ENCODE data around the gene LPAR5. TPM values are rescaled to one million over a fixed set of nuclear protein-coding genes. Genes with fewer than 3 reads are reported as not detected.

Gene LPAR5
- total RNA-seq, 3 donors from 2014 or later: 12.0 to 30.5 (median 22.7) TPM

DNA sequence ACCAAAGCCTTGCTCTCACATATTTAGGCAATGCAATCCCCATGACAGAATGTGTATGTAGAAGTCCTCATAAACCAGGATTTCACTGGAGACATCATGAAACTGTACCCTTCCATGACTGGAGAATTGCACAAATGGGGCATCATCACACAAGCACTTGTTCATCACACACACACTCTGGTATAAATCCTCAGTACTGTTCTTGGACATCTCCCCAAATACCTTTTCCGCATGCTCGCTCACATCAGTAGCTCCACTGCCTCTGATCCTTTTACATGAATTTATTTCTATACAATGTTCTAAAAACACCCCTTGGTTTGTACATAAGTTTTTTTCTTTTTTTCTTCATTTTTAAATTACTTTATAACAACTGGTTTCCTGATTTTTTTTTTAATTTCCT, 30.5 kb upstream of the LPAR5 start:
- intact Hi-C loops (cut with DNase I, micrococcal nuclease): no loop called here

DNA sequence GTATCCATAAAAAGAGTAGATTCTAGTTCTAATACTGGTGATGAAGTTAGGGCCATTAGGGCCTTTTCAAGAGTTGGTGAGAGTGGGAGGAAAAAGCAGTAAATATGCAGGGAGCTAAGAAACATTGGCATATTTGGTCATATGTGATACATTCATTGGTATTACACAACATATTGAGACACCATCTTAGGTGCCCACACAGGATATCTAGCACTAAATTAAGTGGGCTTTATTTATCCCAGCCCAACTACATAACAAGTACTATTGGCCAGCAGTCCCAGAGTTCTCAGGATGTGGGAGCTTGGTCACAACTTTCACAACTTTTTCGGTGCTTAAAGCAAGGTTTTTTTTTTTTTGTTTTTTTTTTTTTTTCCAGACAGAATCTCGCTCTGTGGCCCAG, 29.1 kb upstream of the LPAR5 start:
- intact Hi-C loops (cut with DNase I, micrococcal nuclease): no loop called here

More for the DNA sequence above, 30.5 kb upstream of the LPAR5 start:
- Histone ChIP-seq H3K36me3 (ENCODE audit: low read depth) (peaks cover 8% of the 10 kb centered on the region), H3K9me3 (no peaks in the 10 kb centered on the region), H3K4me3 (no peak overlapping the region), H3K4me1 (ENCODE audit: low read depth) (peaks cover 9% of the 10 kb centered on the region)
- DNase-seq (no peak), ATAC-seq (no peak)
- TF ChIP-seq, protein P1, sequence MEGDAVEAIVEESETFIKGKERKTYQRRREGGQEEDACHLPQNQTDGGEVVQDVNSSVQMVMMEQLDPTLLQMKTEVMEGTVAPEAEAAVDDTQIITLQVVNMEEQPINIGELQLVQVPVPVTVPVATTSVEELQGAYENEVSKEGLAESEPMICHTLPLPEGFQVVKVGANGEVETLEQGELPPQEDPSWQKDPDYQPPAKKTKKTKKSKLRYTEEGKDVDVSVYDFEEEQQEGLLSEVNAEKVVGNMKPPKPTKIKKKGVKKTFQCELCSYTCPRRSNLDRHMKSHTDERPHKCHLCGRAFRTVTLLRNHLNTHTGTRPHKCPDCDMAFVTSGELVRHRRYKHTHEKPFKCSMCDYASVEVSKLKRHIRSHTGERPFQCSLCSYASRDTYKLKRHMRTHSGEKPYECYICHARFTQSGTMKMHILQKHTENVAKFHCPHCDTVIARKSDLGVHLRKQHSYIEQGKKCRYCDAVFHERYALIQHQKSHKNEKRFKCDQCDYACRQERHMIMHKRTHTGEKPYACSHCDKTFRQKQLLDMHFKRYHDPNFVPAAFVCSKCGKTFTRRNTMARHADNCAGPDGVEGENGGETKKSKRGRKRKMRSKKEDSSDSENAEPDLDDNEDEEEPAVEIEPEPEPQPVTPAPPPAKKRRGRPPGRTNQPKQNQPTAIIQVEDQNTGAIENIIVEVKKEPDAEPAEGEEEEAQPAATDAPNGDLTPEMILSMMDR (IDR thresholded peaks at IDR 0.05): no peak

DNA sequence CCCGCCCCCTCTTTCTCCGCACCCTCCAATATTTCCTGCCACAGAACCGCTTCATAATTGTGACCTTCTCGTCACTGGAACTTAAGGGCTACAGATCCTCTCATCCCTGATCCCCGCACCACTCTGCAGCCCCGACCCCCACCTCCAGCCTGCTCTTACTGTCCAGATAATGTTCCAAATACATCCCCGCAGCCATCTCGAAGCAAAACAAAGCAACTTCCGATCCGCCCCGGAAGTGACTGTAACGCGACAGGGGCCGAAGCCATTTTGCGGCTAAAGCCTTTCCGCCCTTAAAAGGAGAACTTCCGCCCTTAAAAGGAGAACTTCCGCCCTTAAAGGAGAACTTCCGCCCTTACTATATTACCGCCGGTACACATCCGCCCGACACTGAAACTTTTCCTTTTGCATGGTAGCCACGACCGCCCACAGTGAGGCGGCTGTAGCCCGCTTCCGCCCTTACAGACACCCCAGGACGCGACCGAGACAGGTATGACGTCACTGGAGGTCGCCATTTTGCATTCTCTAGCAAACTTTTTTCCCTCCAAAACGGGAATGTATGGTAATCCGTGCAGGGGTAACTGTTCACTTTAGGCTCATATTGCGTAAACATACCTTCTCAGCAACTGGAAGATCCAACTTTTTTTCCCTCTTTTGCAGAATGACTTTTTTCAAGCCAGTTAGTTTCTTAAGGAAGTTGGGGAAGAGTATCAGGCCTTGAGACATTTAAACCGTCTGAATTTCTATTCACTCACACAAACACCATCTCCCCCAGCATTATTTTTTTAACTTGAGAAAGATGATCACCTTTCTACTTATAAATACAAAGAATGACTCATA, 27.4 kb upstream of the LPAR5 start, which contains the start of gene ING4:
Gene ING4, minus strand, starts transcription at position 214 of the 837 bp plus-strand sequence. Its CDS starts 18 bp downstream, at position 196.
- peak; percentile 95 to 99 (median 98) for DNase-seq
- TF ChIP-seq, protein P1 (IDR thresholded peaks at IDR 0.05): no peak
- Histone ChIP-seq H3K9me3 (no peaks in the 10 kb centered on the region), H3K4me1 (ENCODE audit: low read depth) (peaks cover 9% of the 10 kb centered on the region), H3K36me3 (ENCODE audit: low read depth) (no peaks in the 10 kb centered on the region), H3K4me3 (peak within 1 kb of the TSS; percentile 44)
- intact Hi-C loops (cut with DNase I, micrococcal nuclease): no loop called here
- ATAC-seq: peak; percentile 99

More for the DNA sequence above, 29.1 kb upstream of the LPAR5 start:
- no peak for DNase-seq
- H3K4me1 ChIP-seq (ENCODE audit: low read depth): peaks cover 9% of the 10 kb centered on the region
- no peaks in the 10 kb centered on the region for H3K36me3 ChIP-seq (ENCODE audit: low read depth)
- no peaks in the 10 kb centered on the region for H3K9me3 ChIP-seq
- no peak for ATAC-seq
- no peak overlapping the region for H3K4me3 ChIP-seq
- TF ChIP-seq, protein P1 (IDR thresholded peaks at IDR 0.05): no peak

DNA sequence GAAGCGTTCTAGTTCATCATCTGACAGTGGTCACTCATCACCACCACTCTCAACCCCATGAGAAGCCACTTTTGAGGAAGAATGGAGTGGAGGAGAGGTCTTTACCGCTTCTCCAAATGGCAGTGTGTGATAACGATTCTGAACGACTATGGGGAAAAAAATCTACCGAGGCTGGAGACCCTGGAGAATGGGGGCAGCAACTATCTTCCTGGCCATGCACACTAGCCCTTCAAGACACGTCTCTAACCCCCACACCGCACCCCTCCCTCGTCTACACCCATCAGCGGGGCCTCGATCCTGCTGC, 26.8 kb upstream of the LPAR5 start:
- no peaks in the 10 kb centered on the region for H3K36me3 ChIP-seq (ENCODE audit: low read depth)
- H3K4me3 ChIP-seq: peak overlapping the region; percentile 44
- TF ChIP-seq, protein P1 (IDR thresholded peaks at IDR 0.05): no peak
- peaks cover 9% of the 10 kb centered on the region for H3K4me1 ChIP-seq (ENCODE audit: low read depth)
- intact Hi-C loops (cut with DNase I, micrococcal nuclease): no loop called here
- DNase-seq: no peak
- no peaks in the 10 kb centered on the region for H3K9me3 ChIP-seq
- peak; percentile 50 for ATAC-seq

DNA sequence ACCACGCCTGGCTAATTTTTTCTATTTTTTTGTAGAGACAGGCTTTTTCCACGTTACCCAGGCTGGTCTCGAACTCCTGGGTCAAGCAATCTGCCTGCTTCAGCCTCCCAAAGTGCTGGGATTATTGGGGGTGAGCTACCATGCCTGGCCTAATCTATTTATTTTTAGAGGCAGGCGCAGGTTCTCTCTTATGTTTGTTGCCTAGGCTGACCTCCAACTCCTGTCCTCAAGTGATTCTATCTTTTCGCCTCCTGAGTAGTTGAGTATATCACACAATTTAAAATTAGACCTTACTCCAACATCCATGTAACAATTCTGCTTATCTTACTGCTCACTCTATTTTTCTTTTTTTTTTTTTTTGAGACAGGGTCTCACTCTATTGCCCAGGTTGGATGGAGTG, 18.2 kb upstream of the LPAR5 start:
- Histone ChIP-seq H3K9me3 (no peaks in the 10 kb centered on the region), H3K36me3 (ENCODE audit: low read depth) (peaks cover 14% of the 10 kb centered on the region), H3K4me1 (ENCODE audit: low read depth) (no peaks in the 10 kb centered on the region), H3K4me3 (no peak overlapping the region)
- TF ChIP-seq, protein P1 (IDR thresholded peaks at IDR 0.05): no peak
- intact Hi-C loops (cut with DNase I, micrococcal nuclease): no loop called here
- no peak for ATAC-seq
- no peak for DNase-seq

Data from mucosa of descending colon (tissue), 3 donors.